Measurements from ENCODE around the gene FBXO21.

FBXO21 gene

DNA sequence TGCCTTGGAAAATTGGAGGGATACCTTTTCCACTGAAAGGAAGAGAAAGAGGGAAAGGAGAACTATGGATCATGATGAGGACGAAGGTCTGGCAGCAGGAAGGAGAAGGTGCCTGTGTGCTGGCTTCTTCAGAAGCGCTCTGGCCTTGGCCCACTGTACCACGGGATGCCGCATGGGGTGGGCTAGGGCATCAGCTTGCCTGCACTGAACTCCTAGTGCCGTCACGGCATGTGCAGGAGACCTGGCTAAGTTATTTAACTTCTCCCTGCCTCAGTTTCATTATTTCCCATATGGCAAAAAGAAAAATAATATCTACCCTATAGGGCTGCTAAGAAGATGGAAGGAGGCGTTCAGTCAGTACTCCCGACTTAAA lies 28.1 kb downstream of the FBXO21 start:
- DNase-seq: no peak

DNA sequence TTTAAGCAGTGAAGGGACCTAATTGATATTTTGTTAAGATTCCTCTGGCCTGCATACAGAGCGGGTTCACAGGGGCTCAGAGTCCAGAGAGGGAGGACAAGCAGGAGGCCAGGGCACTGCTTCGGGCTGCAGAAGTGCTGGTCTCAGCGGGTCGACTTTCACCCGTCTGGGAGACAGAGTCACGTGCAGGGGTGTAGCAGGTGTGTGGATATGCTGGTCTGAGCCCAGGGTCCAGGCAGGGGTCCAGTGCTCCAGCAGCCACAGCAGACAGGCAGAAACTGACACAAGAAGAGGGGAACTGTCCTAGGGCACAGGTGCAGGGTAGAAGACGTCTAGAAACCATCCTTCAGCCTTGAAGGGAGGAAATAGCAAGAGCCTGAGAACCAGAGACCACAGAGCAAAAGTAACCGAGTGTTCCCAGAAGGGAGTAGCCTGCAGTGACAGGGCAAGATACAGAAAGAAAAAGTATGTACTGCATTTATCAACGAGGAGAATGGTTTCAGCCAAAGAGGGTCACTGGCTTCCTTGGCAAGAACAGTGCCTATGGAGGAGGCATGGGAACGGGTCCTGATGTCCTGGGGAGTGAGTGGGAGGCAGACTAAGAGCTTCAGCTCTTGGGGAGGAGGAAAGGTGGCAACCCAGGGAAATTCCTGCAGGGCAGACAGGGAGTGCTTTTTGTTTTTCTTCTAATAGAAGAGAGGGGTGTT lies 28.7 kb downstream of the FBXO21 start:
- DNase-seq: no peak

DNA sequence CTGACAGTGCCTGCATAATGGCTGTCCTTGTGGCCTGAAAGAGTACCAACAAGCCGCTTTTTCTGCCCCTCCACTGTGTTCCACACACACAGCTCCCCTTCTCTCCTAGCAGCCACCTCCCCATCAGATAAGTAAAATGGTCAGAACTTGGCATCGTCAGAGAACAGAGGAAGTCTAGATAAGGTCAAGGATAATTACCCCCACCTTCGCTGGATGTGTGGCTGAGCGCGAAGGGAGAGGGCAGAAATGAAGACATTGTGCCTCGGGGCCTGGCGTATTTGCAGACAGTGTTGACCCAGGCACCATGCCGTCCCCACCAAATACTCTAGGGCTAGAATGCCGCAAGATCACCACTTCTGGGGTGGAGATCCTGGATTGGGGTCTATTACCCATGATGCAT lies 30.6 kb downstream of the FBXO21 start:
- no peak for DNase-seq

DNA sequence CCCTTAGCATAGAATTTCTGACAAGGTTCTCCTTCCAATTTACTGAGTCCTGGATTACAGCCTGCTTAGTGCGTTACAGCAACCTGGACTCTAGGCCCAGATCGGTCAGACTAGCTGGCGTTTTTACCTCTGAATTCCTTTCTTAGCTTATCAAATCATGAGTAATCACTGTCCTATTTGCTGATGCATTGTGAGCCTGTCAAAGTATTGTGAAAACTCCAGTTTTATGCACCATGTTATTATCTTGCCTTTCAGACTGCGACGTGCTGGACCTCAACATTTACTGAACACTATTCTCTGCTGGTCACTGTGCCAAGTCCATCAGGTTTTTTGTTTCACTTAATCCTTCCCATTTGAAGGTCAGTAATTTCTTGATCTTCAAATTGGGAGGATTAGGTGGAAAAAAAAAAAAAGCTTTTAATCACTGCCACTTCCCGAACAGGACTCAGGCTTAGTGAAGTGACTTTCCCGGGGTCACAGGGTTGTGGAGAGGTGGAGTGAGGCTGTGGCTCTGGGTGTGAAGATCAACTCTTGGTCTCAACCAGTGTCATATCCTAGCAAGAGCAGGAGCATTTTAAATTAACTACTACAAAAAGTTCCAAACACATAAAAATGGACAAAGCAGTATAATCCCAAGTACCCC lies 31.2 kb downstream of the FBXO21 start:
- DNase-seq: no peak

DNA sequence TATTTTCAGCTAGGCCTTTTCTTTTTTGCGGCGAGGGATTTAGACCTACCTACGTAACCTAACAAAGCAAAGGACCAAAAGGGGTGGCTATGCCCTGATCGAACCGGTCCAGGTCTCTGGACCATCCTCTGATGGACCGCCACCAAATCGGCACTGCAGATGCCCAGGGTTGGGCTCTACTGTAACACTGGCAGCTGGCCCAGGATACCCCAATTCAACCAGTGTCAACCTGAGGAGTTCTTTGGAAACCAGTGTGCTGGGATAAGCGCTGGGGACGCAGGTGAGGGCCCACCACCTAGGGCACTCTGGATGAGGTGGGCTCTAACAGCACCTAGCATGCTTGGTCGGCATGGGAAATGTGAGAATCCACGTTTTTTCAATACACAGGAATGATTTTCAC lies 32.2 kb downstream of the FBXO21 start:
- DNase-seq: no peak

DNA sequence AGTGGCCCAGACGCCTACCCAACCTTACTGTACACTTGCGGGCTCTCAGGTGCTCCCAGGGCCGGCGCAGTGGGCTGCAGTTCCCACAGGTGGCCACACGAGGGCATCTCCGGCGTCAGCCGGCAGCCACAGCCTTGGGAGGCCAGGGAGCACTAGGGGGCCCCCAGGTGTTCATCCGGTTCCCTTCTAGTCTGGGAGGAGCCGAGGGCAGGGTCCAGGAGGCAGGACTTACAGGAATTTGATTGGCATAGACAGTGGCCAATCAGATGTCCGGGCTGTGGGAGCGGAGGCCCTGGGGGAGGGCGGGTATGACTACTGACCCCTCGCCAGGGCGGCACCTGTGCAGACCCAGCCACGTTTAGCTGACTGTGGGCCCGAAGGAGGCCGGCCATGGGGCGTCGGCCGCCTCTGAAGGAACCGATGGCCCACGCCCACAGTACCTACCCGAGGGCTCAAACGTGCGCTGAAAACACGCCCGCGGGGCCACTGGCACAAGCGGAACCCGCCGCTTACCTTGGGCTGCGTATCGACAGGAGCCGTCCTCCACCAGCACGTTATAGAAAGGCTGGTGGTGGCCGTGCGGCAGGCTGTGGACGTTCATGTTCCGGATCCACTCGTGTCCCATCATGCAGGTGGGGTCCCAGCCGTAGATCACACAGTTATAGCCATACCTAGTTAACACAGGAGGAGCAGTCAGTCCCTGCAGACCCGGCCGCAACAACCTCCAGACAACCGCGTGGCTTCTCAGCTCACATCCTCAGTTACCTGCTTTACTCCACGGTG lies 34.8 kb downstream of the FBXO21 start:
- DNase-seq: no peak

DNA sequence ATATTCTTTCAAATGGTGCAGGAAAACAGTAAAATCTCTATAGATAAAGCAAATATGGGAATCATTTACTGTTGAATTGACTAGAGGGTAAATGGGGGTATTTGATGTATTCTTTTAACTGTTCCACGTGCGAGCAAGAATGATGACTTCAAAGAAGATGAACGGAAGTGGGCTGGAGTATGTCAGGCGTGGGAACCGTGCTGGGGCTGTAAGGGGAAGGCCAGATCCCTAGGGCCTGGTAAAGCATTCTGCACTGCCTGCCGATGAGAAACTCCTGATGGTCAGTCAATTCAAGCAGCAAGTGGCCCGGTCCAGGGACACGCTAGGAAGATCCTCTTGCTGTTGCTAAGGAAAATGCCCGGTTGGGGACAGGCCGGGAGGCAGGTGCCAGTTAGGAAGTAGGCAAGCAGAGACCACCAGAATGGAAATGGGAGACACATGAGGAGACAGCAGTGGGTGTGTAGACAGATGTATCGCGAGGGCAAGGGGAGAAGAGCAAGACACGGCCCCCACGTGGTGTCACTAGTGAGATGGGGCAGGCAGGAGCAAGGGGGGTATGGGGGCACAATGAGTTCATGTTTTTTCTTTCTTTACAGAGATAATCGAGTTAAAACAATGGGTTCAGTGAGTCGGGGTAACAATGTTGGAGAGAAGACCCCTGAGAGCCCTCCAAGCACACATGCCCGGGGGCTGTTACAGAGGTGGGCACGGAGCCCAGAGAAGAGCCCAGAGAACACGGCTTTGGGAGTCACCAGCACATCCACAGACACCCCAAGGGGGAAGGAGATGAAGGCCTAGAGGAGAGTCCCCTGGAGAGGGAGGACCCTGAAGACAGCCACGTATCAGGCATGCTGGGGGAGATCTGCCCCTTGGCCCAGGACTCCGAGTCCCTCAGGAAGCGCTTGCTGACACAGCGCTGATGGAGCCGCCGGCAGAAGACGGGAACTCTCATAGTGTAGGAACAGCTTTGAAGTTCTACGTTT lies 37.2 kb downstream of the FBXO21 start:
- DNase-seq: no peak

DNA sequence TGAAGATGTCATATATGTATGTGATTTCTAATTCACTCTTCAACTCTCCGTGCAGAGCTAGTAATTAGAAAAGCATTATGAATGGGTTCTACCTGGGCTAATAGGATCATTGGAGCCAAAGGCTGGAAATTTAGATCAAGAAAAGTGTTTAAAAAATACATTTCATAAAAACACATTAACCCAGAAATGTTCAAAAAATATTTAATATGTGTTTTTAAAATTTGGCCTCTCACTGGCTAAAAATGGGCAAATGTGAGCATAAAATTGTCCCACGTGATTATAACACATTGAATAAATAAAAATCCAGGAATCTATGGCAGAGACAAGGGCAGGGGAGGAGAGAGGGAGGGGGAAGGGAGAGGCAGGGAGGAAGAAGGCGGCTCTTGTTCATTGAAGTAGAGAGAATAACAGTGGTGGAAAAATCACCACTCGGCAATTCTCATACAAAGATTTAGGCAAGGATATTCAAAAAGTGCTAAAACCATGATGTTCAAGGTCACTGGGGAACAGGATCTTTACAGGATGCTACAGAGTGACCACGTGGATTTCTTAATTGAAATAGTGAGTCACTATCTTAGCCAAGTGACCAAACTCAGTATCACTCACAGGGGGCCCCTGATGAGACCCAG lies 38.8 kb downstream of the FBXO21 start:
- no peak for DNase-seq

DNA sequence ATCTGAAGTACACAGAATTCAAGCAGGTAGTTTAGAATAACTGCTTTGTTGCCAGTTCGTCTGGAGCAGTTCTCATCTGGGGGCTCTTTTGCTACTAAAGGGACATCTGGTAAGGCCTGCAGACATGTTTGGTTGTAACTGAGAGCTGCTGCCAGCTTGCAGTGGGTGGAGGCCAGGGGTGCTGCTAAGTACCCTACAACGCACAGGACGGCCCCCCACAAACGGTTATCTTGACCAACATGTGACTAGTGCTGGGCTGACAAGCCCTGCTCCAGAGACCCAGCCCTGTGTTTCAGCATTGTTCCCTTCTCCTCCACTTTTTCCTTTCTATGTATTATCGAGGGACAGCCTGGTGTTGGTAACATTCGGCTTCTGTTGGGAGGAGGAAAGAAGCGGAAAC lies 40.8 kb downstream of the FBXO21 start:
- DNase-seq: no peak

DNA sequence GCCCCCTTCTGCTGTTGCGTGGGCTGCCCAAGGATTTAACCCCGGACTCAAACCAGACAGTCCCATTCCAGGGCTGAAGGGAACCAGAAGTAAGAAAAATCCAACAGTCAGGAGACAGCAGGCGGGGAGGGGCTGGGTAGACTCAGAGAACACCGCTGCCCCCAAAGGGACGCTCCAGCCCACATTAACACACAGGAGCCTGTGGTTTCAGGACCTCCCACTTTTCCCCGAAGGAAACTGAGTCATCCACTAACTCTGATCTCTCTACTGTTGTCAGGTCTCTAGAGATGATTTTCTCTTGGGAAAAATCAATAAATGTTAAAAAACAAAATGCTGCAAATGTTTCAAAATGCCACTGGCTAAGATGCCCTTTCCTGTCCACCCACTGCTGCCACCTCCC lies 41.6 kb downstream of the FBXO21 start:
- no peak for DNase-seq

DNA sequence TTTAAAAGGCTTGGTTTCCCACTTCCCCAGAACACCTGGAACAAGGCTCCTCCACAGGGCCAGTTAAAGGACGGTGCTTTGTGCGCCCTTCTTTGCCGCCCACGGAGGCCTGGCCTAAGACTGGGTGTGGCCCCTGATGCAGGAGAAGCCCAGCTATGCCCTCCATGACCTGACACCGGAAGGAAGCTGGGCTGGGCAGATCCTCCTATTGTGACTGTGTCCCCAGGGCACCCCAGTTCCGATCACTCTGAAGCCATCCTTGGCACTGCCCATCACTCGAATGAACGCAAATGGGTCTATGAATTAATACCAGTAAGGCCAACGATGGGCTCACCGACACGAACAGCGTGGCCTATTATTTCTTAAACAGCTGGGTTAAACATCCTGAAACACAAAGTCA lies 42.6 kb downstream of the FBXO21 start:
- no peak for DNase-seq

DNA sequence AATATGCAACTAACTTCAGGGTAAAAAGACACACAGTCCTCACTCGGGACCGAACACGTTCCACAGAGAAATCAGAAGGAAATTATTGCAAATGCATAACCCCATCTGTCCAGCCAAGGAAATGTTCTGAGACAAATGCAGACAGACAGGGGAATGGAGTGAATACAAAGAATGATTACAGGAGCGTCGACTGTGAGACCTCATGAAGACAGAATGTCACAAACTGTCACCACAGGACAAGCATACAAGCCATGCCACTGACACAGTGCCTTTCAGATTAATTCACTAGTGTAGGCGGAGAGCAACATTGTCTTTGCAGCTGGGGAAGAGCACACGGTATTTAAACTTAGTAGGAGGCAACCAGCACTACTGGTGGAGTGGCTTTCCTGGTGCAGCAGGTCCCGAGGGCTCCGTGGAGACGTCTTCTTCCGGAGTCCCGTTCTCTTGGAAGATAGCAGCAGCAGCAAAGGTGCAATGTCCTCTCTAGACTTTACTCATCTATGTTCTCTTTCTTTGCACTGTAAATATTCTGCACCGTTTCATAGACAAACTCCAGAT lies 44.6 kb downstream of the FBXO21 start:
- DNase-seq: no peak

DNA sequence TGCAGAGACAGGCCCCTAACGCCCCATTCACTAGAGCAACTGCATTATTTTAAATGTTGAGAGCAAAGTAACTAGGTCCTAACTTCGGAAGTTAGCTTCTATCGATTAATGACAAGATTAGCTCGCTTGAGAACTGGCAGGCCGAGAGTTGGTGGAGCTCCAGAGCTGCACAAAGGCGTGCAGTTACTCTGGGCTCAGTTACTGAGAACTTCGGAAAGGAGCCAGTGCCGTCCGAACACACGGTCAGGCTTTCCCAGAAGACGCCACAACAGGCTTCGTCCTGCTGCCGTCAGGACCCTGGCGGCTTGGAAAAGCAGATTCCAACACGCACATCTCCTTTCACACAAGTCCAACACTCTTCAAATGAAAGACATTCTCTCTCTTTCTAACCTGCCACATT lies 45.7 kb downstream of the FBXO21 start:
- DNase-seq: no peak

DNA sequence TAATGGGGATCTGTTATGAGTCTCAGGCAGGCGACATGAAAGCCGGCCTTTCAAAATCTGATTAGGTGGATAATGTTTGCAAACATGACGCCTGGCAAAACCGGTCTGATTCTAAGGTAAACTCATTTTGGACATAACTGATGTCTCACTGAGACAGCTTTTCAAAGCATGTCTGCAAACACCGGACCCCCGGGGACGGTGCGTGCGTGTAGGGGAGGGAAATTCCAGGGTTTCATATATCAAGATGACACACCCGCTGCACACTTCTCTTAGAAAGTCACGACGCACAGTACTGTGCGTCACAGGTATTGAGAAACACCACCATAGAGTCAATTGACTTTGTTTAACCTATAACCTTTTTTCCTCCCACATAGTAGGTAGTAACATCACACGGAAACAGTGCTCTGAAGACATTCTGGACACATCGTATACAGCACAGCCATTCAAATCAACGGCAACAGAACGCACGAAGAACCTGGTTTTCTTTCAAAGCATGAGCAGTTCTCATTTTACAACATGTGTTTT lies 47.2 kb downstream of the FBXO21 start:
- DNase-seq: no peak

DNA sequence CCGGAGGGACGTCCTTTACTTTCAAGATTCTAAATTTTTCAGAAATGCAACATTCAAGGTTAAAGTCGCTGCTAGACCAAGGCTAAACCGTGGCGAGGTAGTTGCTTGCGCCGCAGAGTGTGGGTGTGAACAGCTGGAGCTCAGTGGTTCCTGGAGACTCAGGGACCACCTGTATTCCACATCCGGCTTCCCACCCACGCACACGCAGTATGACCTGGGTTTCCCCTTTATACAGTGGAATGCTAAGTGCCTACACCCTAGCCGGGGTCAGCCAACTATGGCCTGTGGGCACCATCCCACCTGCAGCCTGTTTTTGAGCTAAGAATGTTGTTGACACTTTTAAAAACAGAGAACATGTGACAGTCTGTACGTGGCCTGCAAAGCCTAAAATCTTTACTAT lies 48.2 kb downstream of the FBXO21 start:
- DNase-seq: no peak

DNA sequence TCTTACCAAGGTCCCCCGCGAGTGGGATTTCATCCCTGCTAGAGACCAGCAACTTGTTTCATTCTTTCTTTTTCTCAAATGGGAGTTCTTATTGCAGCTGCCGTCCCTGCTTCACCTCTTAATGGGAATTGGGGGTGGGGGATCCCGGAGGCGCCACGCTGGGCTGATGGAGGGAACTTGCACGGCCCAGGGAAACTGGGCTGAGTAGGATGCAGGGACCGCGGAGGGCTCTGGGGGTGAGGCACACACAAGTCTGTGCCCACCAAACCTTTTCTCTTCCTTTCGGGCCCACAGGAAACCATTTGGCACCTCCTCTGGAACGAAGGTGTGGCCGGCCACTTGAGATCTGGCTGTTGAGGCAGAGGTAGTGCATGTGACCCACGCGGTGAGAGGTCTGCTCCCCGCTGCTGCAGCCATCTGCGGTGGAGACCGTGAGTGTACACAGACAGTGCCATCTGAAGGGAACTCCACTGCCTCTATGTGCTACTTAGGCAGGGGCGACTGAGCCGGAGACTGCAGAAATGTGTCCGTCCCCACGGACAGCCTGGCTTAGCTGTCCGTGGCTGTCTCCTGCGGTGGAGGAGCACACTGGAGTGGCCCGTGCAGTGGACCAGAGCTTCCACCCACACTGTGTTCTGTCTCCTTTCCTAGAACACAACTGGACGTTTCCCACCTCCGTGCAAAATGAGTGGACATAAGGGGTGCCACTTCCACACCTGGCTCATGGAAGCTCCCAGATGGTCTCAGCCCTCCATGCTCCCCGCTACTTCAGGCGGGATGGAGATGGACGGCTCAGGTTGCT lies 49.0 kb downstream of the FBXO21 start:
- DNase-seq: no peak

DNA sequence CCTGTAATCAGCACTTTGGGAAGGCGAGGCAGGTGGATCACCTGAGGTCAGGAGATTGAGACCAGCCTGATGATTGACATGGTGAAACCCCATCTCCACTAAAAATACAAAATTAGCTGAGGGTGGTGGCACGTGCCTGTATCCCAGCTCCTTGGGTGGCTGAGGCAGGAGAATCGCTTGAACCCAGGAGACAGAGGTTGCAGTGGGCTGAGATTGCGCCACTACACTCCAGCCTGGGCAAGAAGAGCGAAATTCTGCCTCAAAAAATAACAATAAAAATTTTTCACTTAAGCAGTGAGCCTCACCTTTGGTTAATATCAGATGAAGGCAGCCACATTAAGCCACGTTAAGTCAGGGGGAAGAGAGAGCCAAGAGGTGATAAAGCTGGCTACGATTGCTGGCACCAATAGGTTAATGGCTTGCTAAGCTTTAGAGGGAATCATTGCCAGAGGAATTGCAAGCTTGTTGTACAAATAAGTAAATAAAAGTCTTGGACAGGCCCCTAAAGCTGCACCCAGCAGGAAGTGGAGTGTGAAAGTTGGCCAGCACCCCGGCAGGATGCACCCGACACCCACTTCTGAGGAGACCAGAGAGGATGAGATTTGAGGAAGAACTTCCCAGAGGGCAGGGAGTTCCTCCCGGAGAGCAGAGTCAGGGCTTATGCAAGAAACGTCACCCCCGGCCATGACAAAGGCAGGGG lies 49.7 kb downstream of the FBXO21 start:
- no peak for DNase-seq

DNA sequence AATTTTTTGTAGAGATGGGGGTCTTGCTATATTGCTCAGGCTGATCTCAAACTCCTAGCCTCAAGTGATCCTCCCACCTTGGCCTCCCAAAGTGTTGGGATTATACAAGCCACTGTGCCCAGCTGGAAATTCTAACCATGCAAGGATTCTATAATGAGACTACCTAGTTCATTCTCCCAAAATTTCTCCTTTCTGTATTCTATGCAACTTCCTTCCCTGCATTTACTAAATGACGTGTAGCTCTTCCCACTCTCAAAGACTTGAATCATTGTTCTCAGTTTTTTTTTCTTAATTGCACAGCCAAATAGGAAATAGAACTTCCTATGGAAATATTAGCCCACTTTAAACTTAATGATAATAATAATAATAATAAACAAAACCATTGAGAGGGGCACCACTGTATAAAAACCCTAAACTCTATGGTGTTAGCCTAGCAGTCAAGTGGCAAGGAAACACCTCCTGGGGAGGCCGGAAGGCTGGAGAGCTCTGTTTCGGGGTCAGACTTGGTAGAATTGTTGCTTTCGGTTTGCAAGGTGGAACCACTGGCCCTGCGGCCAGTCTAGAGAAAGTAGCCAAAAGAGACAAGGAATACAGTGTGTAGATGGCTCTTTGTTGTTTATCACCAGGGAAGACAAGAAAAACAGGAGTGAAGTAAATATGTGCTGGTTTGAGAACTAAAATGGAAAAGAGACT lies 51.1 kb downstream of the FBXO21 start:
- DNase-seq: no peak

DNA sequence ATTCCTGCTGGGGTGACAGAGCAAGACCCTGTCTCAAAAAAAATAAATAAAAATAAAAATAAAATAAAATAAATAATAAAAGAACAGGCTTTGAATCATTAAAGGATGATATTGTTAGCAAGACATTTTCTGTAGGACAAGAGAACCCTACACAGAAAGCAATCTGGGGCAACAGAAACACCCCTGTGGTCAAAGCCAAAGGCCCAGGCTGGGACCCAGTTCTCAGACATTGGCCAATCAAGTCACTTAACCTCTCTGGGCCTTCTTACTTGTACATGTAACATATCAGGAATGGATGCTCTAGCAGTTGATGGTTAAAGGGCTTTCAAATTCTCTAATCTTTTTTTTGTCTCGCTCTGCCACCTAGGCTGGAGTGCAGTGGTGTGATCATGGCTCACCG lies 55.5 kb downstream of the FBXO21 start:
- no peak for DNase-seq

DNA sequence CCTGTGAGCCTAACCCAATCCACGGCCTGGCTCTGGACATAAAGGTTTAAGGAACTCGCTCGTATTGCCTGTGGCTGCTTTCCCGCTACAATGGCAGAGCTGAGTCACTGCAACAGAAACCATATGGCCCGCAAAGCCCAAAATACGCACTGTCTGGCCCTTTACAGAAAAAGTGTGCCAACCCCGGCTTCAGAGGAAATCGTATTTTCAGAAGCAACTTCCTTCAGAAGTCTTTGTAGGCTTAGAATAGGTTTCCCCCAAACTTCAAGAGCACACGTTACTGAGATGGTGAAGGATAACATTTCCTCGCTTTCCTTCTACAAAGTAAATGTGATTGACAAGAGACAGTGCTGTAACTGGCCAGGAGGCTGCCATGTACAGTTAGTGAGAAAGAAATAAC lies 56.2 kb downstream of the FBXO21 start:
- DNase-seq: no peak

Data from NCI-H2081 treated with DMSO at 0.1 percent for 48 hours (cell line).